Tibial nerve (tissue), 4 donors: ENCODE results near the gene DCAF11. TPM values are rescaled to one million over a fixed set of nuclear protein-coding genes. Genes with fewer than 3 reads are reported as not detected.

ENCODE experiments used
- DNase-seq, 2 donors: peaks; one replicate each; pipeline ENCODE4 v3.0.0-alpha.2; 2019; ENCODE audit warnings: low spot score in 2 of 2
- H3K27ac ChIP-seq, 4 donors: fragments of 200-600 bp; sonication (generic) in 3 of 4; one replicate each; pipeline ENCODE4 v1.5.1; 2017 to 2019; ENCODE audit warnings: mild to moderate bottlenecking in 1 of 4
- H3K27me3 ChIP-seq, 2 donors: fragments of 200-600 bp; sonication (generic) in 1 of 2; one replicate each; pipeline versions ENCODE4 v1.5.1 to v1.6.0; 2017 to 2019
- H3K36me3 ChIP-seq, 3 donors: fragments of 200-600 bp; sonication (generic); one replicate each; pipeline ENCODE4 v1.5.1; 2018 to 2019
- H3K4me1 ChIP-seq, 4 donors: fragments of 200-600 bp; sonication (generic) in 3 of 4; one replicate each; pipeline ENCODE4 v1.5.1; 2017 to 2019
- H3K4me3 ChIP-seq, 4 donors: fragments of 200-600 bp; sonication (generic) in 3 of 4; one replicate each; pipeline ENCODE4 v1.5.1; 2017 to 2019; ENCODE audit warnings: mild to moderate bottlenecking in 1 of 4, moderate library complexity in 1 of 4
- H3K9me3 ChIP-seq, 4 donors: fragments of 200-600 bp; sonication (generic) in 3 of 4; one replicate each; pipeline ENCODE4 v1.5.1; 2017 to 2019
- EP300 ChIP-seq, 2 donors: sonication (generic); formaldehyde crosslinking; IDR thresholded peaks; one replicate each; pipeline ENCODE4 v1.6.1; 2017; ENCODE audit warnings: antibody characterized with exemption in 2 of 2, mild to moderate bottlenecking in 1 of 2
- POLR2A ChIP-seq, 2 donors: fragments of 450-650 bp; IDR thresholded peaks; one replicate each; pipeline ENCODE4 v1.6.1; 2017; ENCODE audit warnings: antibody characterized with exemption in 2 of 2, mild to moderate bottlenecking in 2 of 2, moderate library complexity in 2 of 2
- WGBS, 2 donors: methylation state at CpG; one replicate each; pipeline ENCODE4 v1.1.5; 2018; 5-methylcytosine and 5-hydroxymethylcytosine counted together
- total RNA-seq, 4 donors: library from RNA; depleted of rRNA; stranded (reverse); fragments of >200 nt; gene quantifications; one replicate each; pipeline ENCODE4 v1.1.0, GENCODE V29; 2016
- TF ChIP-seq, protein P1 (sequence below), 5 experiments: fragments of 200-600 bp in 3 of 5; fragments of 450-650 bp in 2 of 5; sonication (generic) in 3 of 5; IDR thresholded peaks; one replicate each; pipeline ENCODE4 v1.5.1; 2016 to 2019; ENCODE audit warnings: antibody characterized with exemption in 5 of 5, mild to moderate bottlenecking in 3 of 5, moderate library complexity in 2 of 5

DCAF11 gene
- total RNA-seq, 4 donors from 2014 or later, result 68.9 to 126 (median 98.9) TPM

DNA sequence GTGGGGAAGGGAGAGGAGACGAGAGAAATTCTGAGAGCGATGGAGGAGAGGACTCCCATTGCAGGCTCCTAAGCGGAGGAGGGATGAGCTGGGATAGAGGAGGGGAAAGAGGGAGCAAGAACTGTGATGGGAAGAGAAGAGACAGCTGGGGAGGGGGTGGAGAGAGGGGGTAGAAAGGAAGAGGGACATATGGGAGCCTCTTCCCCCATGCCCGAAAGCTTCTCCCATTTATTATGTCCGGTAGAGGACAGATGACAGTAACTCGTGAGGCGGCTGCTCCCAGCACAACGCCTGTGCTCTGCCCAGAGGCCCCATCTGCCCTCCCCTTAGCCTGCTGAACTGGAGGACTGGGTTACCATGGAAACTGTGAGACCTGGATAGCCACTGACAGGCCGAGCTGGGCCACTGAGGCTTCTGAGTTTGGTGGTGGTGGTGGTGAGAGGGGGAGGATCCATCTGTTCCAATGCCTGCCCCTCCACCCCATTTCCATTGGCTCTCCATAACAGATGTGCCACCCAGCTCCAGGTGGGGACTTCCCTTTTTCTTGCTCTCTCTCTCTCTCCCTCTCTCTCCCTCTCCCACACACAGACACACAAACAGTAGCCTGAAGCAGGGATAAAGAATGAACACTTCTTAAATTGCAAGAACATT is 35.0 kb upstream of the DCAF11 start:
- TF ChIP-seq EP300 (IDR thresholded peaks at IDR 0.05) (no peak), POLR2A (IDR thresholded peaks at IDR 0.05) (no peak)
- TF ChIP-seq, protein P1, sequence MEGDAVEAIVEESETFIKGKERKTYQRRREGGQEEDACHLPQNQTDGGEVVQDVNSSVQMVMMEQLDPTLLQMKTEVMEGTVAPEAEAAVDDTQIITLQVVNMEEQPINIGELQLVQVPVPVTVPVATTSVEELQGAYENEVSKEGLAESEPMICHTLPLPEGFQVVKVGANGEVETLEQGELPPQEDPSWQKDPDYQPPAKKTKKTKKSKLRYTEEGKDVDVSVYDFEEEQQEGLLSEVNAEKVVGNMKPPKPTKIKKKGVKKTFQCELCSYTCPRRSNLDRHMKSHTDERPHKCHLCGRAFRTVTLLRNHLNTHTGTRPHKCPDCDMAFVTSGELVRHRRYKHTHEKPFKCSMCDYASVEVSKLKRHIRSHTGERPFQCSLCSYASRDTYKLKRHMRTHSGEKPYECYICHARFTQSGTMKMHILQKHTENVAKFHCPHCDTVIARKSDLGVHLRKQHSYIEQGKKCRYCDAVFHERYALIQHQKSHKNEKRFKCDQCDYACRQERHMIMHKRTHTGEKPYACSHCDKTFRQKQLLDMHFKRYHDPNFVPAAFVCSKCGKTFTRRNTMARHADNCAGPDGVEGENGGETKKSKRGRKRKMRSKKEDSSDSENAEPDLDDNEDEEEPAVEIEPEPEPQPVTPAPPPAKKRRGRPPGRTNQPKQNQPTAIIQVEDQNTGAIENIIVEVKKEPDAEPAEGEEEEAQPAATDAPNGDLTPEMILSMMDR (IDR thresholded peaks at IDR 0.05), result no peak
- Histone ChIP-seq H3K4me1 (peaks cover 0 to 14% (median 3%) of the 10 kb centered on the region in 4 donors), H3K36me3 (no peaks in the 10 kb centered on the region), H3K9me3 (no peaks in the 10 kb centered on the region), H3K27me3 (peaks cover 0 to 44% of the 10 kb centered on the region in 2 donors), H3K27ac (no peak overlapping the region), H3K4me3 (no peak overlapping the region)
- no peak for DNase-seq
- 87 to 89% methylated on average over 9 of the region's 9 CpGs for WGBS, 2 donors

DNA sequence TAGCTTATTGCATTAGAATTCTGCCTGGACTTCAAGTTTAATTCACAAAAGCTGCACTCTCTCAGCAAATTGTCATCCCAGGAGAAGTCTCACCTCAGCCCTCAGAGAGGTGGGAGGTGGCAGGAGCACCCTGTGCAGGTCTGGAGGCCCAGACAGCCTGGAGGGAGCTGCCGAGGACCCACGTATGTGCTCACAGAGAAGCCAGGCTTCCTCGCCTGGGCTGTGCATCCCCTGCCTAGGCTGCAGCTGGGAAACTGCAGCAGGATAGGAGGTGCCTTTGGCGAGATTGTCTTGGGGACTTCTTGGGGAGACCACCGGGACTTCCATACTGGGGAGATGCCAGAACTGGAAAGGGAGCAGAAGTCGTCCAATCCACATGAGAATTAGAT is 34.4 kb upstream of the DCAF11 start:
- 83 to 88% methylated on average over 6 of the region's 6 CpGs for WGBS, 2 donors
- no peaks in the 10 kb centered on the region for H3K9me3 ChIP-seq
- peaks cover 0 to 14% (median 3%) of the 10 kb centered on the region in 4 donors for H3K4me1 ChIP-seq
- DNase-seq, result no peak
- H3K36me3 ChIP-seq, result no peaks in the 10 kb centered on the region
- H3K27ac ChIP-seq, result no peak overlapping the region
- peaks cover 0 to 40% of the 10 kb centered on the region in 2 donors for H3K27me3 ChIP-seq
- no peak overlapping the region for H3K4me3 ChIP-seq
- no peak for TF ChIP-seq EP300 (IDR thresholded peaks at IDR 0.05)
- no peak for TF ChIP-seq POLR2A (IDR thresholded peaks at IDR 0.05)
- TF ChIP-seq, protein P1 (IDR thresholded peaks at IDR 0.05), result no peak

DNA sequence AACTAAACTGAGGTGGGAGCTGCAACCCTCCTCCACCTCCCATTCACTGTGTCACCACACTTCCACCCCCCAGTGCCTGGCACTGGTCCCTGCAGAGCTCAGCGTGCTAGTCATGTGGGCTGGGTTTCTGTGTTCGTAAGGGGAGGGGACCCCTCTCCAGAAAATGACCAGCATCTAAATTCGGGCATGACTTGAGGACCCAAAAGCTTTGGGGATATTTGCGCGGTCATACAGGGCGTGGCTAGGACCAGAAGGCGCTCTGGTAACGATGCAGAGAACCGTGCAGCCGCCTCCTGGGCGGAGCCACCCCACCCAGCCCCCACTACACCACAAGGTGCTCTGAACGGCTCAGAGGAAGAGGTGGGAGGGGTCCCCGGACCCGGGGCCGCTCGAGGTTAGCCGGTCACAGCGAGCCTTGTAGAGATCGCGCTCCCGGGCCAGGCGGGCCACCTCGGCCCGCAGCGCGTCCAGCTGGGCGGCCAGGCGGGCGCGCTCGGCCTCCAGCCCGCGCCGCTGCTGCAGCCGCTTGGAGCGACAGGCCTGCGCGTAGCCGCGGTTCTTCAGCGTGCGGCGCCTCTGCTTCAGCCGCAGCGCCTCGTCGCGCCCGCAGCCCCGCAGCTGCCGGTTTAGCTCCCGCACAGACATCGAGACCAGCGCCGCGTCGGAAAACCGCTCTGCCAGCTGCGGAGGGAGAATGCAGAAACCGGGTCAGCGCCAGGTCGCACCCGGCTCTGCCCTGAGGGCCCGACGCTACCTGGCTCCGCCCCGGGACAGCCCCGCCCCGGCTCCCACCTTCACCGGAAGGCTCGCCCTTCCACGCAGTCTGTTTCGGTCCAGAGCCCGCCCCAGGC is 33.5 kb upstream of the DCAF11 start:
- no peak for TF ChIP-seq POLR2A (IDR thresholded peaks at IDR 0.05)
- TF ChIP-seq EP300 (IDR thresholded peaks at IDR 0.05), result no peak
- TF ChIP-seq, protein P1 (IDR thresholded peaks at IDR 0.05), result no peak
- WGBS, 2 donors, result 0% methylated on average over 20 to 56 of the region's 74 CpGs

DNA sequence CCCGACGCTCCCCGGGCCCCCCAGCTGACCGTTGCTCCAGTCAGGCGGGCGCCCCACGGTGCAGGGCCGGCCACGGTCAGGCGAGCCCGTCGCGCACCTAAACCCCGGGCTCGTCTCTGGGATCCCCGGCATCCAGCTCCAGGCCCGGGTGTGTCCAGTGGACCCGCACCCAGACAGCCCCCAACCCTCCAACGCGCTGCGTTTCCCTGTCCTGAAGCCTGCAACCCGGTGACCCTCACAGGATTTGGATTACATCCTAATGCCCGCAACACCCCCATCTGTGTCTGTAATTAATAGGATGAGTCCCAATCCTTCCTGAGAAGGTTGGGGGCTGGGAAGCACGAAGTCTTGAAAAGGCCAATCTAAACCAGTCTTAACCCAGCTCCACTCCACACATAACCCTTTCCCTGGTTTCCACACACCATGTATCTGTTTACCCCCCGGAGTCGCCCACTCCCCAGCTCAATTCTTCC is 32.8 kb upstream of the DCAF11 start:
- H3K27me3 ChIP-seq, result peaks cover 0 to 40% of the 10 kb centered on the region in 2 donors
- H3K4me3 ChIP-seq, result peak overlapping the region; percentile 32 to 67 (median 50)
- no peak for TF ChIP-seq EP300 (IDR thresholded peaks at IDR 0.05)
- no peak for TF ChIP-seq POLR2A (IDR thresholded peaks at IDR 0.05)
- TF ChIP-seq, protein P1 (IDR thresholded peaks at IDR 0.05), result no peak
- DNase-seq, result no peak
- no peaks in the 10 kb centered on the region for H3K9me3 ChIP-seq
- peak overlapping the region in 2 of 4 donors; percentile 53 to 82 for H3K27ac ChIP-seq
- WGBS, 2 donors, result 30 to 44% methylated on average over 20 to 23 of the region's 26 CpGs
- peaks cover 0 to 14% (median 3%) of the 10 kb centered on the region in 4 donors for H3K4me1 ChIP-seq
- H3K36me3 ChIP-seq, result no peaks in the 10 kb centered on the region

More for the DNA sequence above, 33.5 kb upstream of the DCAF11 start:
- Histone ChIP-seq H3K27ac (peak overlapping the region in 2 of 4 donors; percentile 53 to 82), H3K4me3 (peak overlapping the region; percentile 32 to 67 (median 50)), H3K27me3 (peaks cover 0 to 40% of the 10 kb centered on the region in 2 donors), H3K4me1 (peaks cover 0 to 14% (median 3%) of the 10 kb centered on the region in 4 donors), H3K9me3 (no peaks in the 10 kb centered on the region), H3K36me3 (no peaks in the 10 kb centered on the region)
- DNase-seq, result no peak
